PC-3 (cell line): ENCODE measurements around the gene TMEM232. TPM values are rescaled to one million over a fixed set of nuclear protein-coding genes. Genes with fewer than 3 reads are reported as not detected.
A peak's percentile ranks its signal among the peaks of the same experiment; 100 is the strongest.

Experiments
- ATAC-seq: fragments of 200-7000 bp; cut with Tn5 transposase; 2 replicates; pipeline ENCODE4 v1.9.1; 2020; ENCODE audit warnings: mild to moderate bottlenecking, moderate library complexity
- BruUV-seq: library from RNA; stranded (reverse); fragments of 400-500 nt; replicated peaks from 2 replicates; lab custom pipeline; 2021; lab: Mats Ljungman, UMichigan
- CTCF ChIA-PET: fragments of 300-600 bp; sonication (Branson Sonifier 250); formaldehyde crosslinking; loops from one replicate; lab custom pipeline; 2022; ENCODE audit warnings: antibody characterized with exemption; lab: Charles Lee
- POLR2A ChIA-PET: fragments of 300-600 bp; sonication (Branson Sonifier 250); formaldehyde crosslinking; loops from one replicate; lab custom pipeline; 2022; ENCODE audit warnings: antibody characterized with exemption; ENCODE audit not compliant: unreplicated experiment; lab: Charles Lee
- DNase-seq: peaks from one replicate; pipeline ENCODE4 v3.0.0-alpha.2; 2015
- H2AFZ ChIP-seq: fragments of 300-600 bp; sonication (generic); 2 replicates; pipeline ENCODE4 v1.6.0; 2016; ENCODE audit warnings: antibody characterized with exemption, low read length
- H3F3A ChIP-seq: fragments of 300-600 bp; sonication (generic); one replicate; pipeline ENCODE4 v1.6.0; 2017; ENCODE audit warnings: antibody characterized with exemption, low read length, control low read depth, mild to moderate bottlenecking; ENCODE audit not compliant: unreplicated experiment
- H3K27ac ChIP-seq: fragments of 300-600 bp; sonication (generic); 2 replicates; pipeline ENCODE4 v1.5.1; 2016; ENCODE audit warnings: mild to moderate bottlenecking, low read length
- H3K27me3 ChIP-seq: fragments of 300-600 bp; sonication (generic); 2 replicates; pipeline ENCODE4 v1.6.1; 2016; ENCODE audit warnings: low read length, mixed read lengths
- H3K36me3 ChIP-seq: fragments of 300-600 bp; sonication (generic); 2 replicates; pipeline ENCODE4 v1.6.1; 2016; ENCODE audit warnings: low read depth, mixed run types, low read length, mixed read lengths
- H3K4me1 ChIP-seq: fragments of 300-600 bp; sonication (generic); 2 replicates; pipeline ENCODE4 v1.5.1; 2016; ENCODE audit warnings: low read length; ENCODE audit not compliant: insufficient read depth
- H3K4me2 ChIP-seq: fragments of 300-600 bp; sonication (generic); 2 replicates; pipeline ENCODE4 v1.6.0; 2016; ENCODE audit warnings: low read length
- H3K4me3 ChIP-seq: fragments of 300-600 bp; sonication (generic); 2 replicates; pipeline ENCODE4 v1.5.1; 2016; ENCODE audit warnings: mild to moderate bottlenecking, low read length, mixed read lengths
- H3K79me2 ChIP-seq: fragments of 300-600 bp; sonication (generic); 2 replicates; pipeline ENCODE4 v1.6.1; 2017; ENCODE audit warnings: low read length, mixed read lengths
- H3K9ac ChIP-seq: fragments of 300-600 bp; sonication (generic); 2 replicates; pipeline ENCODE4 v1.6.0; 2016; ENCODE audit warnings: mild to moderate bottlenecking, low read length
- H3K9me2 ChIP-seq: fragments of 300-600 bp; sonication (generic); replicated peaks from 2 replicates; pipeline ENCODE4 v1.6.1; 2016; ENCODE audit warnings: mixed run types, low read length, mixed read lengths
- H3K9me3 ChIP-seq: fragments of 300-600 bp; sonication (generic); 2 replicates; pipeline ENCODE4 v1.6.1; 2016; ENCODE audit warnings: low read length, mixed read lengths
- H4K20me1 ChIP-seq: fragments of 300-600 bp; sonication (generic); 2 replicates; pipeline ENCODE4 v1.6.1; 2016; ENCODE audit warnings: low read length, mixed read lengths
- EZH2 ChIP-seq: fragments of 300-600 bp; sonication (generic); IDR thresholded peaks from one replicate; pipeline ENCODE4 v1.6.1; 2017; ENCODE audit warnings: antibody characterized with exemption, mild to moderate bottlenecking, low read length; ENCODE audit not compliant: unreplicated experiment
- EZH2phosphoT487 ChIP-seq: fragments of 300-600 bp; sonication (generic); IDR thresholded peaks from 2 replicates; pipeline ENCODE4 v1.6.1; 2018; ENCODE audit warnings: mild to moderate bottlenecking, antibody characterized with exemption, low read length, borderline replicate concordance
- intact Hi-C: fragments of 100-400 bp; cut with micrococcal nuclease; formaldehyde crosslinking; loops from 2 replicates; pipeline ENCODE4 v1.9.0; 2023
- total RNA-seq: library from RNA; depleted of rRNA; stranded (reverse); fragments of >200 nt; gene quantifications from 2 replicates; pipeline ENCODE4 v1.2.3, GENCODE V29; 2014
- TF ChIP-seq, protein P1 (sequence below): fragments of 300-600 bp; sonication (generic); conservative IDR thresholded peaks from 2 replicates; pipeline ENCODE4 v1.5.1; 2017; ENCODE audit warnings: antibody characterized with exemption, low read depth, mild to moderate bottlenecking, low read length

TMEM232 gene
- total RNA-seq, 1 experiment from 2014 or later, result 1.4 TPM

GRCh38 chr5:110716247-110717245 is 9.9 kb downstream of the TMEM232 start:
- H4K20me1 ChIP-seq, result no peaks in the 10 kb centered on the region
- CTCF ChIA-PET, result interaction anchor here (0.6 to 1.4 kb wide), 4 partner anchors 14 to 255 kb away, joined by 3 to 11 read pairs (median 7); no protein-coding TSS in a partner anchor

DNA sequence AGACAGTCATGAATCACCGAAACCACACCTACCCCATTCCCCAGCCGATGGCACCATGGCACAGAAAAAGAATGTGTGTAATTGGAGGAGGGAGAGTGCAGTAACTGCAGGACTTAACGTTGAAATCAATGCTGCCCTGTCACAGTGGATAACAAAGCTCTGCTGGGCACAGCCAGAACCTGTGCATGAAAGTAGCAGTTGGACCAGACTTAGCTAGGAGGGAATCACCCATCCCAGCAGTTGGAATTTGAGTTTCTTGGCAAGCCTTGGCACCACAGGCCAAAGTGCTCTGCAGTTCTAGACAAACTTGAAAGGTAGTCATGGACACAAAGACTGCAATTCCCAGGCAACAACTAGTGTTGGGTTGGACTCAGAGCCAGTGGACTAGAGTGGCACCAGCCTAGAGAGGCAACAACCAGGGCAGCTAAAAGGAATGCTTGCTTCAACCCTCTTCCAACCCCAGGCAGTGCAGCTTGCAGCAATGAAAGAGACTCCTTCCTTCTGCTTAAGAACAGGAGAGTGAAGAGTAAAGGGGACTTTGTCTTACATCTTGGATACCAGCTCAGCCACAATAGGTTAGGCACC is 19.1 kb downstream of the TMEM232 start:
- TF ChIP-seq EZH2phosphoT487, result no peak
- TF ChIP-seq EZH2, result no peak
- TF ChIP-seq, protein P1, sequence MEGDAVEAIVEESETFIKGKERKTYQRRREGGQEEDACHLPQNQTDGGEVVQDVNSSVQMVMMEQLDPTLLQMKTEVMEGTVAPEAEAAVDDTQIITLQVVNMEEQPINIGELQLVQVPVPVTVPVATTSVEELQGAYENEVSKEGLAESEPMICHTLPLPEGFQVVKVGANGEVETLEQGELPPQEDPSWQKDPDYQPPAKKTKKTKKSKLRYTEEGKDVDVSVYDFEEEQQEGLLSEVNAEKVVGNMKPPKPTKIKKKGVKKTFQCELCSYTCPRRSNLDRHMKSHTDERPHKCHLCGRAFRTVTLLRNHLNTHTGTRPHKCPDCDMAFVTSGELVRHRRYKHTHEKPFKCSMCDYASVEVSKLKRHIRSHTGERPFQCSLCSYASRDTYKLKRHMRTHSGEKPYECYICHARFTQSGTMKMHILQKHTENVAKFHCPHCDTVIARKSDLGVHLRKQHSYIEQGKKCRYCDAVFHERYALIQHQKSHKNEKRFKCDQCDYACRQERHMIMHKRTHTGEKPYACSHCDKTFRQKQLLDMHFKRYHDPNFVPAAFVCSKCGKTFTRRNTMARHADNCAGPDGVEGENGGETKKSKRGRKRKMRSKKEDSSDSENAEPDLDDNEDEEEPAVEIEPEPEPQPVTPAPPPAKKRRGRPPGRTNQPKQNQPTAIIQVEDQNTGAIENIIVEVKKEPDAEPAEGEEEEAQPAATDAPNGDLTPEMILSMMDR, result no peak
- intact Hi-C loops, result no loop called here
- Histone ChIP-seq H3K4me3 (no peak overlapping the region), H3K9me3 (no peaks in the 10 kb centered on the region), H3F3A (no peaks in the 10 kb centered on the region), H3K9ac (no peak overlapping the region), H3K27me3 (peaks cover 11% of the 10 kb centered on the region; the same call in 1 of the 2 replicates), H3K4me1 (no peaks in the 10 kb centered on the region), H3K27ac (no peak overlapping the region), H2AFZ (no peak overlapping the region), H3K9me2 (no peaks in the 10 kb centered on the region), H3K79me2 (no peaks in the 10 kb centered on the region), H4K20me1 (no peaks in the 10 kb centered on the region), H3K4me2 (no peak overlapping the region), H3K36me3 (no peaks in the 10 kb centered on the region)
- POLR2A ChIA-PET, result no interaction called here
- BruUV-seq, result no TSS peak
- DNase-seq, result peak; percentile 15
- 0 out of 2 replicates have a peak, but pooled peaks have one; percentile 17 for ATAC-seq
- CTCF ChIA-PET, result no interaction called here

More at GRCh38 chr5:110716247-110717245, 9.9 kb downstream of the TMEM232 start:
- no peak overlapping the region for H3K27ac ChIP-seq
- no peaks in the 10 kb centered on the region for H3K4me1 ChIP-seq
- no TSS peak for BruUV-seq
- H2AFZ ChIP-seq, result no peak overlapping the region
- H3K36me3 ChIP-seq, result no peaks in the 10 kb centered on the region
- H3F3A ChIP-seq, result no peaks in the 10 kb centered on the region
- H3K4me3 ChIP-seq, result no peak overlapping the region
- peak; percentile 35; the same call in 1 of the 2 replicates for ATAC-seq
- no peak overlapping the region for H3K4me2 ChIP-seq
- POLR2A ChIA-PET, result interaction anchor here (0.7 kb wide), 1 partner anchor 104 kb away, joined by 3 read pairs; no protein-coding TSS in a partner anchor
- H3K9me3 ChIP-seq, result no peaks in the 10 kb centered on the region
- no peaks in the 10 kb centered on the region for H3K9me2 ChIP-seq
- H3K79me2 ChIP-seq, result no peaks in the 10 kb centered on the region
- DNase-seq, result no peak
- H3K27me3 ChIP-seq, result peaks cover 9% of the 10 kb centered on the region; the same call in 1 of the 2 replicates
- intact Hi-C loops, result loop anchor here (5.0 kb wide), 2 partner anchors 104 to 274 kb away; no protein-coding TSS in a partner anchor
- TF ChIP-seq EZH2 (no peak), EZH2phosphoT487 (no peak)
- TF ChIP-seq, protein P1, result 0 out of 2 replicates have a peak, but pooled peaks have one; percentile 29
- H3K9ac ChIP-seq, result no peak overlapping the region
